HG03135 (cell line): ENCODE measurements around the gene TCTN2.

Source experiments
- ATAC-seq: cut with Tn5 transposase; IDR thresholded peaks from one replicate; pipeline ENCODE4 v1.9.1; 2021; ENCODE audit warnings: mild to moderate bottlenecking, moderate library complexity; ENCODE audit not compliant: unreplicated experiment

Gene TCTN2

GRCh38 chr12:123734268-123734667 is 63.4 kb downstream of the TCTN2 start:
- no peak for ATAC-seq

GRCh38 chr12:123741937-123742572 is 71.1 kb downstream of the TCTN2 start:
- no peak for ATAC-seq

- no peak for ATAC-seq
These were observed 72.1 kb downstream of the TCTN2 start for GRCh38 chr12:123743002-123743401.

- ATAC-seq, result no peak
These were observed 73.9 kb downstream of the TCTN2 start for GRCh38 chr12:123744836-123745235.

GRCh38 chr12:123747309-123747708 is 76.4 kb downstream of the TCTN2 start:
- no peak for ATAC-seq

- no peak for ATAC-seq
These were observed 77.2 kb downstream of the TCTN2 start for GRCh38 chr12:123748161-123748560.

- no peak for ATAC-seq
These were observed 77.7 kb downstream of the TCTN2 start for GRCh38 chr12:123748661-123749060.

- no peak for ATAC-seq
These were observed 78.4 kb downstream of the TCTN2 start for GRCh38 chr12:123749355-123749754.

GRCh38 chr12:123750159-123750656 is 79.3 kb downstream of the TCTN2 start:
- no peak for ATAC-seq

- no peak for ATAC-seq
These were observed 81.1 kb downstream of the TCTN2 start for GRCh38 chr12:123752046-123752445.

GRCh38 chr12:123754041-123754772 is 83.3 kb downstream of the TCTN2 start:
- ATAC-seq, result no peak

GRCh38 chr12:123757561-123757960 is 86.6 kb downstream of the TCTN2 start:
- no peak for ATAC-seq
